ENCODE measurements around the gene C16orf89. TPM values are rescaled to one million over a fixed set of nuclear protein-coding genes. Genes with fewer than 3 reads are reported as not detected.

C16orf89 gene
- total RNA-seq, 1 experiment from 2014 or later, result 1.8 TPM

DNA sequence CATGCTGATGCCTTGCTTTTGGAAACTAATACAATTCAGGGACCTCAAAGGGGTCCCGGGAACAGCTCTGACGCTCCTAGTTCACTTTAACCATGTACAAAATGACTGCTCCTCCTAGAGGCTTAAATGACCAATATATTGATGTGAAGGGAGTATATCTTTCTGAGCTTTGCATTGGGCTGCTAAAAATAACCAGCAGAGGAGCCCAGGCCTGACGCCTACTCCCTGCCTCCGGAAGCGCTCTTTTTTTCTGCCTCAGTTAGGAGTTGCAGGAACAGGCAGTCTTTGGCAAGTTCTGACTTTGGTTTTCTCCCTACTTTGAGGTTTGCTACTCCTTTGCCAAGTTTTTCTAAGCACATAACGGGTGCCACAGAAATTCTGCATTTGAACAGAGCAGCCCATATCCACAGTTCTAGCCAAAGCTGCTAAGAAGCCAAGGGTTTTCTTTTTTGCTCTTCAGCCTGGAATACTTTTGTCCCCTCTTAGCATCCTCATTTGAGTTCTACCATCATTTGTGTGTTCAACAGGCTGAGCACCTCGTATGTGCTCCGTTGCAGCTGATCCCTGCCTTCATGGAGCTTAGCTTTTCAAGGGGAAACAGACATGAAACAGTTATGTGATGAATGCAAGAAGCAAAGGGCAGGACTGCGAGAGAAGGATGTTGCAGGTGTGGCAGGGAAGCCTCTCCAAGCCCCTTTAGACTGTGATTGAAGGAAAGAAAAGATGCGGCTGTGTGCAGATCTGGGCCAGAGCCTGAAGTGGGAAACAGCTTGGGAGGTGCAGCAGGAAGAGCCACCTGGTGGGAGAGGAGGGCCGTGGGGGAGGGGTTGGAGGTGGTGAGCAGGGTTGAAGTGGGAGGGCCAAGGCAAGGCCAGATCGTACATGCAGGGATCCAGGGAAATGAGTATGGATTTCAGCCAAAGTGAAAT lies 29.3 kb downstream of the C16orf89 start (continued):
- 0 out of 2 replicates have a peak, but pooled peaks have one; percentile 43 for TF ChIP-seq ETV6 (CRISPR knock-in tag; IDR thresholded peaks at IDR 0.05)
- no peak for TF ChIP-seq USF1 (CRISPR knock-in tag; IDR thresholded peaks at IDR 0.05)
- TF ChIP-seq ZMAT4 (CRISPR knock-in tag; IDR thresholded peaks at IDR 0.05), result no peak
- no peak for TF ChIP-seq KAT7 (CRISPR knock-in tag; IDR thresholded peaks at IDR 0.05; ENCODE audit: borderline replicate concordance)
- no peak for TF ChIP-seq OVOL2 (CRISPR knock-in tag; IDR thresholded peaks at IDR 0.05; ENCODE audit: borderline replicate concordance)
- TF ChIP-seq ZBTB21 (CRISPR knock-in tag; IDR thresholded peaks at IDR 0.05; ENCODE audit: borderline replicate concordance), result 0 out of 2 replicates have a peak, but pooled peaks have one; percentile 34
- no peak for TF ChIP-seq ATF2 (CRISPR knock-in tag; IDR thresholded peaks at IDR 0.05; ENCODE audit: borderline replicate concordance, low read depth)
- no peak for TF ChIP-seq HMGXB4 (CRISPR knock-in tag; IDR thresholded peaks at IDR 0.05)
- no peak for TF ChIP-seq SOX15 (CRISPR knock-in tag; IDR thresholded peaks at IDR 0.05)
- no peak for TF ChIP-seq ZNF396 (CRISPR knock-in tag; IDR thresholded peaks at IDR 0.05; ENCODE audit: borderline replicate concordance)
- no peak for TF ChIP-seq EMX1 (CRISPR knock-in tag; IDR thresholded peaks at IDR 0.05)
- TF ChIP-seq MYBL2 (CRISPR knock-in tag; IDR thresholded peaks at IDR 0.05), result no peak
- TF ChIP-seq FOXP1 (CRISPR knock-in tag; IDR thresholded peaks at IDR 0.05; ENCODE audit: borderline replicate concordance), result no peak
- TF ChIP-seq SP1 (CRISPR knock-in tag; conservative IDR thresholded peaks at IDR 0.05), result 0 out of 2 replicates have a peak, but pooled peaks have one; percentile 31
- no peak for TF ChIP-seq ZNF512 (CRISPR knock-in tag; IDR thresholded peaks at IDR 0.05; ENCODE audit: borderline replicate concordance)
- TF ChIP-seq ZNF138 (CRISPR knock-in tag; conservative IDR thresholded peaks at IDR 0.05), result no peak
- no peak for TF ChIP-seq FOXK1 (CRISPR knock-in tag; IDR thresholded peaks at IDR 0.05)
- TF ChIP-seq, protein P1, sequence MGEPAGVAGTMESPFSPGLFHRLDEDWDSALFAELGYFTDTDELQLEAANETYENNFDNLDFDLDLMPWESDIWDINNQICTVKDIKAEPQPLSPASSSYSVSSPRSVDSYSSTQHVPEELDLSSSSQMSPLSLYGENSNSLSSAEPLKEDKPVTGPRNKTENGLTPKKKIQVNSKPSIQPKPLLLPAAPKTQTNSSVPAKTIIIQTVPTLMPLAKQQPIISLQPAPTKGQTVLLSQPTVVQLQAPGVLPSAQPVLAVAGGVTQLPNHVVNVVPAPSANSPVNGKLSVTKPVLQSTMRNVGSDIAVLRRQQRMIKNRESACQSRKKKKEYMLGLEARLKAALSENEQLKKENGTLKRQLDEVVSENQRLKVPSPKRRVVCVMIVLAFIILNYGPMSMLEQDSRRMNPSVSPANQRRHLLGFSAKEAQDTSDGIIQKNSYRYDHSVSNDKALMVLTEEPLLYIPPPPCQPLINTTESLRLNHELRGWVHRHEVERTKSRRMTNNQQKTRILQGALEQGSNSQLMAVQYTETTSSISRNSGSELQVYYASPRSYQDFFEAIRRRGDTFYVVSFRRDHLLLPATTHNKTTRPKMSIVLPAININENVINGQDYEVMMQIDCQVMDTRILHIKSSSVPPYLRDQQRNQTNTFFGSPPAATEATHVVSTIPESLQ (CRISPR knock-in tag; IDR thresholded peaks at IDR 0.05), result no peak
- no peak for TF ChIP-seq ATF1 (CRISPR knock-in tag; IDR thresholded peaks at IDR 0.05)
- no peak for TF ChIP-seq ZNF219 (CRISPR knock-in tag; IDR thresholded peaks at IDR 0.05; ENCODE audit: borderline replicate concordance)
- TF ChIP-seq, protein P2, sequence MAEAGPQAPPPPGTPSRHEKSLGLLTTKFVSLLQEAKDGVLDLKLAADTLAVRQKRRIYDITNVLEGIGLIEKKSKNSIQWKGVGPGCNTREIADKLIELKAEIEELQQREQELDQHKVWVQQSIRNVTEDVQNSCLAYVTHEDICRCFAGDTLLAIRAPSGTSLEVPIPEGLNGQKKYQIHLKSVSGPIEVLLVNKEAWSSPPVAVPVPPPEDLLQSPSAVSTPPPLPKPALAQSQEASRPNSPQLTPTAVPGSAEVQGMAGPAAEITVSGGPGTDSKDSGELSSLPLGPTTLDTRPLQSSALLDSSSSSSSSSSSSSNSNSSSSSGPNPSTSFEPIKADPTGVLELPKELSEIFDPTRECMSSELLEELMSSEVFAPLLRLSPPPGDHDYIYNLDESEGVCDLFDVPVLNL (CRISPR knock-in tag; IDR thresholded peaks at IDR 0.05; ENCODE audit: borderline replicate concordance, low read depth), result no peak
- TF ChIP-seq, protein P3, sequence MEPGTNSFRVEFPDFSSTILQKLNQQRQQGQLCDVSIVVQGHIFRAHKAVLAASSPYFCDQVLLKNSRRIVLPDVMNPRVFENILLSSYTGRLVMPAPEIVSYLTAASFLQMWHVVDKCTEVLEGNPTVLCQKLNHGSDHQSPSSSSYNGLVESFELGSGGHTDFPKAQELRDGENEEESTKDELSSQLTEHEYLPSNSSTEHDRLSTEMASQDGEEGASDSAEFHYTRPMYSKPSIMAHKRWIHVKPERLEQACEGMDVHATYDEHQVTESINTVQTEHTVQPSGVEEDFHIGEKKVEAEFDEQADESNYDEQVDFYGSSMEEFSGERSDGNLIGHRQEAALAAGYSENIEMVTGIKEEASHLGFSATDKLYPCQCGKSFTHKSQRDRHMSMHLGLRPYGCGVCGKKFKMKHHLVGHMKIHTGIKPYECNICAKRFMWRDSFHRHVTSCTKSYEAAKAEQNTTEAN (CRISPR knock-in tag; IDR thresholded peaks at IDR 0.05), result no peak
- no peak for TF ChIP-seq CTCF (IDR thresholded peaks at IDR 0.05)
- peak; percentile 54 for TF ChIP-seq USF2 (CRISPR knock-in tag; IDR thresholded peaks at IDR 0.05)

Data from WTC11 (cell line).